ENCODE results near the gene GABRR1.
A peak's percentile ranks its signal among the peaks of the same experiment; 100 is the strongest.

GABRR1 gene

GRCh38 chr6:89180971-89181370 is 36.2 kb downstream of the GABRR1 start:
- no peak for DNase-seq (ENCODE audit: low read depth, low spot score)
- in situ Hi-C loops (cut with HindIII; ENCODE audit: low sequenced_read_pairs) = no loop called here
- no peak overlapping the region for H3K4me3 ChIP-seq (ENCODE audit: low read depth, low read length)
- TF ChIP-seq, protein P1, sequence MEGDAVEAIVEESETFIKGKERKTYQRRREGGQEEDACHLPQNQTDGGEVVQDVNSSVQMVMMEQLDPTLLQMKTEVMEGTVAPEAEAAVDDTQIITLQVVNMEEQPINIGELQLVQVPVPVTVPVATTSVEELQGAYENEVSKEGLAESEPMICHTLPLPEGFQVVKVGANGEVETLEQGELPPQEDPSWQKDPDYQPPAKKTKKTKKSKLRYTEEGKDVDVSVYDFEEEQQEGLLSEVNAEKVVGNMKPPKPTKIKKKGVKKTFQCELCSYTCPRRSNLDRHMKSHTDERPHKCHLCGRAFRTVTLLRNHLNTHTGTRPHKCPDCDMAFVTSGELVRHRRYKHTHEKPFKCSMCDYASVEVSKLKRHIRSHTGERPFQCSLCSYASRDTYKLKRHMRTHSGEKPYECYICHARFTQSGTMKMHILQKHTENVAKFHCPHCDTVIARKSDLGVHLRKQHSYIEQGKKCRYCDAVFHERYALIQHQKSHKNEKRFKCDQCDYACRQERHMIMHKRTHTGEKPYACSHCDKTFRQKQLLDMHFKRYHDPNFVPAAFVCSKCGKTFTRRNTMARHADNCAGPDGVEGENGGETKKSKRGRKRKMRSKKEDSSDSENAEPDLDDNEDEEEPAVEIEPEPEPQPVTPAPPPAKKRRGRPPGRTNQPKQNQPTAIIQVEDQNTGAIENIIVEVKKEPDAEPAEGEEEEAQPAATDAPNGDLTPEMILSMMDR (IDR thresholded peaks at IDR 0.05; ENCODE audit: low read depth, low read length) = no peak

DNA sequence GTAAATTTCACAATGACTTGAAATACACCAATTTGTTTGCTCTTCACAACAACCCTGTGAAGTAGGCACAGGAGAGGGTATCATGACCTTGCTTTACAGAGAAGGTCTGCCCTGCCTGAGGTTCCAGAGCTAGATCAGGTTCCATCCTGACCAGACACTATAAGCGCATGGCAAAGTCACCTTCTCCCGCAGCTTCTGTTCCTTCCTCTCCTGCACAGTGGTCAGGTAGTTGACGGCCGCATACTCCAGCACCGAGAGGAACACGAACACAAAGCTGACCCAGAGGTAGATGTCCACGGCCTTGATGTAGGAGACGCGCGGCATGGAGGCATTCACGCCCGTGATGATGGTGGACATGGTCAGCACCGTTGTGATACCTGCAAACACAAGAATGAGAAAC is 37.0 kb downstream of the GABRR1 start:
- in situ Hi-C loops (cut with HindIII; ENCODE audit: low sequenced_read_pairs) = no loop called here
- no peak for DNase-seq (ENCODE audit: low read depth, low spot score)
- no peak overlapping the region for H3K4me3 ChIP-seq (ENCODE audit: low read depth, low read length)
- TF ChIP-seq, protein P1 (IDR thresholded peaks at IDR 0.05; ENCODE audit: low read depth, low read length) = no peak

GRCh38 chr6:89173634-89174033 is 43.5 kb downstream of the GABRR1 start:
- no peak for DNase-seq (ENCODE audit: low read depth, low spot score)
- H3K4me3 ChIP-seq (ENCODE audit: low read depth, low read length) = no peak overlapping the region
- TF ChIP-seq, protein P1 (IDR thresholded peaks at IDR 0.05; ENCODE audit: low read depth, low read length) = no peak
- in situ Hi-C loops (cut with HindIII; ENCODE audit: low sequenced_read_pairs) = no loop called here

DNA sequence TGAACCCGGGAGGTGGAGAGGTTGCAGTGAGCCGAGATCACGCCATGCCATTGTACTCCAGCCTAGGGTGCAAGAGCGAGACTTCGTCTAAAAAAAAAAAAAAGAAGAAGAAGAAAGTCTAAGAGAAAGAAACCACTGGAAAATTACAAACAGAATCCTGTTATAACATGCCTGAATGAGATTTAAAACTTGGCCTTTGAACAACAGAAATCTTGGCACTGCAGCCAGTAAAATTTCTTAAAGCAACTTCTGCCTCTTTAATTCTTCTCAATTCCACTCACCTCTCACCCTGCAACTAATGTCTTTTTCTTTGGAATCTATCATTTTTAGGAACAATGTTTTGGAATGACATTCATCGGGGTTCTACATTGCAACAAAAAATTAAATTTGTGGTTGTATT is 45.0 kb downstream of the GABRR1 start:
- in situ Hi-C loops (cut with HindIII; ENCODE audit: low sequenced_read_pairs) = no loop called here
- DNase-seq (ENCODE audit: low read depth, low spot score) = no peak
- H3K4me3 ChIP-seq (ENCODE audit: low read depth, low read length) = no peak overlapping the region
- TF ChIP-seq, protein P1 (IDR thresholded peaks at IDR 0.05; ENCODE audit: low read depth, low read length) = no peak

DNA sequence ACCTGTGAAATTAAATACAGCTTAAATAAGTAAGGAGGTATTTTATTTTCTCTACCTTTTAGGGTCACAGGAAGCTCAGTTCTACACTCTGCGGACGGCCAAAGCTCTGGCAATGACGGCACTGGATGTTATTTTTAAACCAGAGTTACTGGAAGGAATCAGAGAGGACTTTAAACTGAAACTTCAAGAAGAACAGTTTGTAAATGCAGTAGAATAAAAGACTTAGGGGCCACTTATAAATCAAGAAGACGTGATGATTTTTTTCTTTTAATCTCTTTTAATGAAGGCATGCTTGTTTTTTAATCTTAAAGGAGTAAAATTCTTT is 55.1 kb downstream of the GABRR1 start:
- no peak overlapping the region for H3K4me3 ChIP-seq (ENCODE audit: low read depth, low read length)
- DNase-seq (ENCODE audit: low read depth, low spot score) = no peak
- in situ Hi-C loops (cut with HindIII; ENCODE audit: low sequenced_read_pairs) = no loop called here
- TF ChIP-seq, protein P1 (IDR thresholded peaks at IDR 0.05; ENCODE audit: low read depth, low read length) = no peak

DNA sequence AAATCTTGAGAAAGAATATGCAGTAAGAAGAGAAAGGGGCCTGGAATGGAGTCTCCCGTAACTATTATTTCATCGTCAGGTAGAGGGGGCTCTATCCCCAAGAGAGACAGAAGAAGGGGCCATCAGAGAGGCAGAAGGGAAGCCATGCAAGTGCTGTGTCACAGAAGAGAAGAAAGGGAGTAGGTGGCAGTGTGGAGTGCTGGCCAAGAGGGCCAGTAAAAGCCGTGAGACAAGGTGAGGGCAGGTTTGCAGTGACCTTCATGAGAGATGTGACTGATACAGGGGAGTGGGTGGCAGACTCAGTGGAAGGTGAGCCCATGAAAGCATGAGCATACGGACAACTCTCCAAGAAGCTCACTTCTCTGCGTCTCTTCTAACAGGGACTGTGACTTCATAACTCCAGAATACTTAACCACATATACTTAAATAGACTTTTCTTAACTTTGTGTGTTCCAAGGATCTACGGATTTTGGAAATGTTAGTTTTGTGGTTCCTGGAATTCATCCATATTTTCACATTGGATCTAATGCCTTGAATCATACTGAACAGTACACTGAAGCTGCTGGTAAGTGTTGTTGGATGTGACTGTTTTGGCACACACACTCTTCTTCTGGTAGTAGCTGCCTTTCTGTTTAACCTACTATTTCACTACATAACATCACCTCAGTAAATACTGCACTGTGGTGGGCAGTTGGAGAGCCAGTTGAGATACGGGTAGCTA is 55.7 kb downstream of the GABRR1 start:
- H3K4me3 ChIP-seq (ENCODE audit: low read depth, low read length) = no peak overlapping the region
- peak; percentile 56 for DNase-seq (ENCODE audit: low read depth, low spot score)
- TF ChIP-seq, protein P1 (IDR thresholded peaks at IDR 0.05; ENCODE audit: low read depth, low read length) = no peak
- in situ Hi-C loops (cut with HindIII; ENCODE audit: low sequenced_read_pairs) = no loop called here

Data from astrocyte of the spinal cord (primary cell).